ENCODE measurements around the gene RAE1.

- peak; percentile 56 for TF ChIP-seq CTCF (IDR thresholded peaks at IDR 0.05)
- no peak for TF ChIP-seq SIN3A (IDR thresholded peaks at IDR 0.05; ENCODE audit: borderline replicate concordance, insufficient read depth, low read depth, low read length)
Measured at GRCh38 chr20:57329608-57330221, 21.3 kb upstream of the RAE1 start, which contains the start of gene SPO11.
